Activated B cell treated with CpG ODN at 0.5 μM for 24 hours (primary cell): ENCODE data around the gene C2CD3. TPM values are rescaled to one million over a fixed set of nuclear protein-coding genes. Genes with fewer than 3 reads are reported as not detected.
"Not testable (repeated sequence)": the region's sequence is repeated elsewhere in the genome, so short reads cannot be mapped to it uniquely, and the experiment has no call there.

Experiments used
- ATAC-seq: fragments of 200-7000 bp; cut with Tn5 transposase; one replicate; pipeline ENCODE4 v1.10.0; 2021; ENCODE audit warnings: low read depth, mild to moderate bottlenecking, moderate library complexity
- CTCF ChIA-PET: fragments of 350-600 bp; sonication (Branson Sonifier 250); formaldehyde crosslinking; loops from one replicate; lab custom pipeline; 2021; ENCODE audit warnings: antibody characterized with exemption; lab: Charles Lee
- POLR2A ChIA-PET: fragments of 350-600 bp; sonication (Branson Sonifier 250); formaldehyde crosslinking; loops from one replicate; lab custom pipeline; 2021; ENCODE audit warnings: antibody characterized with exemption; lab: Charles Lee
- DNase-seq: peaks from one replicate; pipeline ENCODE4 v3.0.0; 2022
- H3K27ac Mint-ChIP-seq: one replicate; pipeline ENCODE4 v1.8.0; 2020; ENCODE audit warnings: mixed read lengths
- H3K27me3 Mint-ChIP-seq: one replicate; pipeline ENCODE4 v1.8.0; 2021; ENCODE audit warnings: mixed read lengths
- H3K36me3 Mint-ChIP-seq: one replicate; pipeline ENCODE4 v1.8.0; 2021; ENCODE audit warnings: low read depth, mixed read lengths
- H3K4me1 Mint-ChIP-seq: one replicate; pipeline ENCODE4 v1.8.0; 2021; ENCODE audit warnings: mixed read lengths
- H3K4me3 Mint-ChIP-seq: one replicate; pipeline ENCODE4 v1.8.0; 2020; ENCODE audit warnings: mild to moderate bottlenecking, mixed read lengths
- H3K9me3 Mint-ChIP-seq: one replicate; pipeline ENCODE4 v1.8.0; 2020; ENCODE audit warnings: mixed read lengths
- intact Hi-C: fragments of 100-400 bp; cut with micrococcal nuclease; formaldehyde crosslinking; loops from one replicate; pipeline ENCODE4 v1.15.1; 2024
- total RNA-seq: library from RNA; stranded (reverse); gene quantifications from 2 replicates; pipeline ENCODE4 v1.2.3, GENCODE V29; 2022
- TF ChIP-seq, protein P1 (sequence below): fragments of 200-600 bp; IDR thresholded peaks from one replicate; pipeline ENCODE4 v1.8.0; 2022; ENCODE audit warnings: antibody characterized with exemption, mild to moderate bottlenecking

The C2CD3 gene
- total RNA-seq, 1 donor from 2014 or later: 50.3 TPM

DNA sequence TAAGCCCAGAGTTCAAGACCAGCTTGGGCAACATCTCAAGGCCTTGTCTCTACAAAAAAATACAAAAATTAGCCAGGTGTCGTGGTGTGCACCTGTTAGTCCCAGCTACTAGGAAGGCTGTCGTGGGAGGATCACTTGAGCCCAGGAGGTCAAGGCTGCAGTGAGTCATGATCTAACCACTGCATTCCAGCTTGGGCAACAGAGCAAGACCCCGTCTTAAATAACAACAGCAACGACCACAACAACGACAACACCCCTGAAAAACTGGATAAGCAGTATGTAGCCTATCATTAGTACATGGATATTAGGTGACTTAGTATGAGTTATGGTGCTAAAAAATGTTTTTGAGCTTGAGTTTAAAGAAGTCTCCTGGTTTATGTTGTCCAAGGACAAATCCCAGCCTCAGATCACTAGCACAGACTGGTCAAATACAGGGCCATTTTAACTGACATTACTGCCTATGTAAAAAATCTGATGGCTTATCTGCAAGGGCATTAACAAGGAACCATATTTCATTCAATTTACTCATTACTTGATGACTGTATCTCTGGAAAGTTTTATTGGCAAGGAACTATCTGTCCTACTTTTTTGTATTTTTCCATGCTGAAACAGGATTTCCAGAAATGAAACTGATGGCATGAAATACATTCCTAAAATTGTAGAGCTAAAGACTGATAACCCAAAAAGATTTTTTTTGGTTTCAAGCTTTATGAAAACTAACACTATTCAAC lies 23.4 kb downstream of the C2CD3 start:
- TF ChIP-seq, protein P1, sequence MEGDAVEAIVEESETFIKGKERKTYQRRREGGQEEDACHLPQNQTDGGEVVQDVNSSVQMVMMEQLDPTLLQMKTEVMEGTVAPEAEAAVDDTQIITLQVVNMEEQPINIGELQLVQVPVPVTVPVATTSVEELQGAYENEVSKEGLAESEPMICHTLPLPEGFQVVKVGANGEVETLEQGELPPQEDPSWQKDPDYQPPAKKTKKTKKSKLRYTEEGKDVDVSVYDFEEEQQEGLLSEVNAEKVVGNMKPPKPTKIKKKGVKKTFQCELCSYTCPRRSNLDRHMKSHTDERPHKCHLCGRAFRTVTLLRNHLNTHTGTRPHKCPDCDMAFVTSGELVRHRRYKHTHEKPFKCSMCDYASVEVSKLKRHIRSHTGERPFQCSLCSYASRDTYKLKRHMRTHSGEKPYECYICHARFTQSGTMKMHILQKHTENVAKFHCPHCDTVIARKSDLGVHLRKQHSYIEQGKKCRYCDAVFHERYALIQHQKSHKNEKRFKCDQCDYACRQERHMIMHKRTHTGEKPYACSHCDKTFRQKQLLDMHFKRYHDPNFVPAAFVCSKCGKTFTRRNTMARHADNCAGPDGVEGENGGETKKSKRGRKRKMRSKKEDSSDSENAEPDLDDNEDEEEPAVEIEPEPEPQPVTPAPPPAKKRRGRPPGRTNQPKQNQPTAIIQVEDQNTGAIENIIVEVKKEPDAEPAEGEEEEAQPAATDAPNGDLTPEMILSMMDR: no peak
- intact Hi-C loops: no loop called here
- ChIA-PET CTCF (interaction anchor here (0.5 kb wide), 1 partner anchor 19 kb away, joined by 3 read pairs; no protein-coding TSS in a partner anchor), POLR2A (no interaction called here)
- H3K9me3 Mint-ChIP-seq: no peaks in the 10 kb centered on the region
- peaks cover 38% of the 10 kb centered on the region for H3K36me3 Mint-ChIP-seq
- no peaks in the 10 kb centered on the region for H3K4me1 Mint-ChIP-seq
- H3K27ac Mint-ChIP-seq: no peak overlapping the region
- H3K4me3 Mint-ChIP-seq: no peak overlapping the region
- ATAC-seq (no peak), DNase-seq (no peak)
- H3K27me3 Mint-ChIP-seq: no peaks in the 10 kb centered on the region

DNA sequence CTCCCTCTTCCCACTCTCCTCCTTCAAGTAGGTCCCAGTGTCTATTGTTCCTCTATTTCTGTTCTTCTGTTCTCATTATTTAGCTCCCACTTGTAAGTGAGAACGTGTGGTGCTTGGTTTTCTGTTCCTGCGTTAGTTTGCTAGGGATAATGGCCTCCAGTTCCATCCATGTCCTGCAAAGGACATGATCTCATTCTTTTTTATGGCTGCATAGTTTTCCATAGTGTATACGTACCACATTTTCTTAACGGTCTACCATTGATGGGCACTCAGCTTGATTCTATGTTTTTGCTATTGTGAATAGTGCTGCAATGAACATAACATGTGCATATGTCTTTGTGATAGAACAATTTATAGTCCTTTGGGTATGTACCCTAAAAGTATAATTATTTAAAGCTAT lies 26.2 kb downstream of the C2CD3 start:
- ChIA-PET POLR2A (no interaction called here), CTCF (no interaction called here)
- no peaks in the 10 kb centered on the region for H3K27me3 Mint-ChIP-seq
- TF ChIP-seq, protein P1: no peak
- DNase-seq: no peak
- H3K9me3 Mint-ChIP-seq: no peaks in the 10 kb centered on the region
- H3K4me3 Mint-ChIP-seq: no peak overlapping the region
- no peak for ATAC-seq
- intact Hi-C loops: no loop called here
- no peaks in the 10 kb centered on the region for H3K4me1 Mint-ChIP-seq
- H3K36me3 Mint-ChIP-seq: peaks cover 29% of the 10 kb centered on the region
- no peak overlapping the region for H3K27ac Mint-ChIP-seq

DNA sequence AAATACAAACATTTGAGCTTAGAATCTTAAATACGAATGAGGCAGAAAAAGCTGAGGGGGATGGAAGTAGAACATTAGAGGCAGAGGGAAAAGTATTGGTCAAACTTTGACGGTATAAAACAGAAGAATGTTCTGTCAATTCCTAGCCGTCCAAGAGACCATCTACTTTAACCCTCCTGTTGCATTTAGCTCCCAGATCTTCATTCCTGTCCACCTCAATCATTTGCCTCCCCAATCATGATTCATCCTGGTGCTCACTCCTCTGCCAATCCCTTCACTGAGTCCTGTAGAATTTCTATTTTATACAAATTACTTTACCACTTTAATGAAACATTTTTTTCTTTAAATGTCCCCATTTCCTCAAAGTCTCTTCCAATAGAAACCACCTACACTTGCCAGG lies 28.2 kb downstream of the C2CD3 start:
- POLR2A ChIA-PET: no interaction called here
- ATAC-seq: no peak
- no peak overlapping the region for H3K27ac Mint-ChIP-seq
- H3K4me3 Mint-ChIP-seq: no peak overlapping the region
- H3K36me3 Mint-ChIP-seq: peaks cover 39% of the 10 kb centered on the region
- intact Hi-C loops: no loop called here
- H3K27me3 Mint-ChIP-seq: no peaks in the 10 kb centered on the region
- H3K4me1 Mint-ChIP-seq: no peaks in the 10 kb centered on the region
- TF ChIP-seq, protein P1: no peak
- no peak for DNase-seq
- CTCF ChIA-PET: no interaction called here
- no peaks in the 10 kb centered on the region for H3K9me3 Mint-ChIP-seq

GRCh38 chr11:74141908-74142307 lies 28.9 kb downstream of the C2CD3 start:
- POLR2A ChIA-PET: no interaction called here

GRCh38 chr11:74141241-74141695 lies 29.5 kb downstream of the C2CD3 start:
- DNase-seq (no peak), ATAC-seq (no peak)
- intact Hi-C loops: no loop called here
- CTCF ChIA-PET: no interaction called here
- H3K4me3 Mint-ChIP-seq: no peak overlapping the region
- no peaks in the 10 kb centered on the region for H3K27me3 Mint-ChIP-seq
- no peak overlapping the region for H3K27ac Mint-ChIP-seq
- H3K4me1 Mint-ChIP-seq: no peaks in the 10 kb centered on the region
- H3K9me3 Mint-ChIP-seq: no peaks in the 10 kb centered on the region
- POLR2A ChIA-PET: no interaction called here
- TF ChIP-seq, protein P1: no peak
- H3K36me3 Mint-ChIP-seq: peaks cover 42% of the 10 kb centered on the region

More at GRCh38 chr11:74141908-74142307, 28.9 kb downstream of the C2CD3 start:
- intact Hi-C loops: no loop called here
- TF ChIP-seq, protein P1: no peak
- Mint-ChIP-seq H3K27me3 (no peaks in the 10 kb centered on the region), H3K27ac (no peak overlapping the region), H3K4me3 (no peak overlapping the region), H3K4me1 (no peaks in the 10 kb centered on the region), H3K36me3 (peaks cover 38% of the 10 kb centered on the region), H3K9me3 (no peaks in the 10 kb centered on the region)
- CTCF ChIA-PET: no interaction called here
- DNase-seq (no peak), ATAC-seq (no peak)

DNA sequence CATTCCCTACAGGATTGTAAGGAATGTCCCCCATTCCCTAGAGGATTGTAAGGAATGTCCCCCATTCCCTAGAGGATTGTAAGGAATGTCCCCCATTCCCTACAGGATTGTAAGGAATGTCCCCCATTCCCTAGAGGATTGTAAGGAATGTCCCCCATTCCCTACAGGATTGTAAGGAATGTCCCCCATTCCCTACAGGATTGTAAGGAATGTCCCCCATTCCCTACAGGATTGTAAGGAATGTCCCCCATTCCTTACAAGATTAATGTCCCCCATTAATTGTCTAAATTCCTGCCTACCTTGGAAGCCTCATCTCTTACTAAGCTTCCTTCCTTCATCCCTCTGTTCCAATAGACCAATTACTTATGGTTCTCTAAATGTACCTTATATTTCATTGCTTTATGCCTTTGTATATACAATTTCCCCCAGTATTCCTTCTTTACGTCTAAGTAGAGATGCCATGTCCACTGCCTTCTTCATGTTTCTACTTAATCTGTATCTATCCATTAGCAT lies 30.8 kb downstream of the C2CD3 start:
- CTCF ChIA-PET, ATAC-seq, H3K4me1 Mint-ChIP-seq, H3K4me3 Mint-ChIP-seq, H3K9me3 Mint-ChIP-seq, H3K27me3 Mint-ChIP-seq, H3K27ac Mint-ChIP-seq, DNase-seq, POLR2A ChIA-PET, intact Hi-C loops: not testable (repeated sequence)
- peaks cover 44% of the 10 kb centered on the region for H3K36me3 Mint-ChIP-seq
